Stimulated activated CD4-positive, alpha-beta T cell treated with anti-CD3 and anti-CD28 coated beads, Interleukin-2, amount 100 ng/mL, for 48 hours (primary cell): ENCODE results near the gene SPTLC3.

Experiments
- DNase-seq, 2 donors: peaks; one replicate each; pipeline ENCODE4 v3.0.0-alpha.2; 2020

Gene SPTLC3

DNA sequence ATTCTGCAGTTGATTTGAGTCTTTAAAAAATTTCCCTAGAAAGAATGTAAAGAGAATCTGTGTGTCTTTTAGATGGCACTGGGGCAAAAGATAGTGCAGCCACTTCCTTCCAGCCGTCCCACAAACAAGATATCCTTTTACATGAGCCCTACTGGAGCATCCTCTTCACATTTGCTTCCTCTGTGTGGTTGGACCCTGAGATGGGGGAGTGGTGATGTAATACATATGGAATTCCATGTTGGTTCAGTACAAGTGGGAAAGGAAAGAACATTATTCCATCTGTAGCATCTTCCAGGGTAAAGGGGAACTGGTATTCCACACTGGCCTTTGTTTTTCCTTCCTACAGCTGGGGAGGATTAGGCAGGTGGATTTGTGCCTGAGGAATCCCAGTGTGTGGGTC lies 133.4 kb downstream of the SPTLC3 start:
- DNase-seq = no peak

- DNase-seq = no peak
Observed at GRCh38 chr20:13147071-13147963, 138.5 kb downstream of the SPTLC3 start.

GRCh38 chr20:13147971-13148370 lies 139.2 kb downstream of the SPTLC3 start:
- DNase-seq = no peak

DNA sequence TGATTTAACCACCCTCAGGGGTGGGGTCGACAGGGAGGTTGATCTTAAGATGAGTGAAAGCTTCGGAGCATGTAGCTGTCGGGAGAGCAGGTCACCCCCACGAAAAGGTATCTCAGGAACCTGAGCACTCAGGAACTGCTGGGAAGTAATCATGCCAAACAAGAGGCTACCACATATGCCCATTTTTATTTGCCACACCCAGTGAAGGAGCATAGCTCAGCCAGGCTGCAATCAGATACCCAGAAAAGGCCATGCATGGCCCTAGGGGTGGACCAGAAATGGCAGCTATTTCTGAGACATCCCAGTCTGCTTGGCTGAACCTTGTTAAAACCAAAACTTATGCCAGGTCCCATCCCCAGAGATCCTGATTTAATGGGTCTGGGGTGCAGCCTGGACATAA lies 139.6 kb downstream of the SPTLC3 start:
- no peak for DNase-seq

DNA sequence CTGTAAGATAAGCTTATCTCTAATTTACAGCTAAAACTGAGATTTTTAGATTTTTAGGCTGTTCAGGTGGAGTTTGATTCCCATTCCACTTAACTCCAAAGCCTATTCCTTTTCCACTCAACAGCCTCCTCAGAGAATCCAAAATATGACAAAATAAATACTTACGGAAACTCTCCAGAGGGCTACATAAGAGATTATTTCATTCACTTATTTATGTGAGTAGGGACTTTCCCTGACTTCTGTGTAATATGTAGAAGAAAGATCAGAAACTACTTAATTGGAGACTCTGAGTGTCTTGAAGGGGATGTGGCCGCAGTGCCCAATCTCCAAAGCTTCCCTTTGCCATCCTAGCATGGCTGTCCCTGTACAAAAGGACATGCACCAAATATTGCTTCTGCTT lies 140.2 kb downstream of the SPTLC3 start:
- no peak for DNase-seq

DNA sequence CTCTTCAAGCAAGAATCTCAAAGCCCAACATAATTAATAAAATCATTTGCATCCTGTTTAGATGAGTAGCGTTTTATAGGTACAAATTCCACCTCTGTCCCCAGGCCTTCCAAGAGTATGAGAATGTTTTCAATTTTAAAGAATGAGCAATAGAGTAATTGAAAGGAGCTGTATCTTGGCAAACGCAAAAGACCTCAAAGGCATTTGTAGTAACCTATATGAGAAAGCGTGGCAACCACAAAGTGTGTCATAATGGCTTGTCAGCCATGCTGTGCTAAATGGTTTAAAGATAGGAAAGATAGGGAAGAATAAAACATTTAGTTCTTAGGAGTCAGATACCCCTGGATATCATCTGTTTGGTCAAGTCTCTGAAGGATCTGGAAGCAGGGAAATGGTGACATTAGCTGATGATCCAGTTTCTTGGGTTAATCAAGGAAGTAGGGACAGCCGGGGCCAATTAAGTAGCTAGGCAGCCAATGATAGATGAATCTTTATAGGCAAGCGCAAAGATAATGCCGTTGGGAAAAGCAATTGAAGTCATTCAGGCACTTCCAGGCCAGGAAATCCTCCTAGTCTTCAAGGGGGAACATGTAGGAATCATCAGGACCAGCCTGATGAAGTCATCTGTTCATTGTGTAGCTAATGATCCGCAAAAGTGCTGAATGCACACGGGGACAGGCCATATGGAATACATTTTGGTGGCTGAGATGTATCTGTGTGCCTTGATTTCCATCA lies 140.8 kb downstream of the SPTLC3 start:
- DNase-seq = no peak

DNA sequence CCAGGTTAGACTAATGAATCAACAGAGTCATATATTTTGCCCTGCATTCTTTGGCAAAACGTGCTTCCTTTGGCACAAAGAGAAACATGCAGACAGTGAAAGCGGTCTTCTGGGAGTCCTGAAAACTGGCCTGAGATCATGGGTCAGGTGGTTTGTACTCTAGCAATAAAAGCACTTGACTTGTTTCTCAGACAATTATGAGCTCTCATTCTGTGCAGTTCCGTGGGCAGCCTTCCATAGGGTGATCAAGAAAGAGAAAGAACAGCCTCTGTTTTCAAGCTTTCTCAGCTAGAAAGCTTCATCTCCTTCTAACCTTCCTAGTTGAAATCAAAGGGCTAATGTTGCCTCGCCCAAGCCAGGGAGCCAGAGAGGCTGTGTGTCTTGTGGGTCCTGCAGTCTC lies 149.6 kb downstream of the SPTLC3 start:
- no peak for DNase-seq

GRCh38 chr20:13159889-13160288 lies 151.1 kb downstream of the SPTLC3 start:
- no peak for DNase-seq

DNA sequence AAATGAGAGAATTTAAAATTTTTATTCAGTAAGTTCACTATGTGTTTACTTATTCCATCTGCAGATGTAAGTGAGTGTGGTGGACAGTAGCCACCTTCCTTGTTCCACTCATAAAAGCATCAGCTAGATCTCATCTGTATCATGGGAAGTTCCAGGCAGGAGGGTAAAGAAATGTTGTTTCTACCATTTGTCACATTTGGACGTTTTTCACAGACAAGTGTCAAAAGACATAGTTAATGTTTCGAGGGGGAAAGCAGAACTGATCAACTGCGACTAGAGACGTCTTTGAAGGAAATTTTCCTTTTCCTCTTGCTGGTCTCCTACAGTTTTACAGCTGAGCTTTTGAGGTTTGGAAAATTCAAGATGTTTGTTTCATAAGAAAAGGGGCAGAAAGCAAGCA lies 156.4 kb downstream of the SPTLC3 start:
- no peak for DNase-seq

GRCh38 chr20:13166011-13166410 lies 157.2 kb downstream of the SPTLC3 start:
- DNase-seq = no peak

DNA sequence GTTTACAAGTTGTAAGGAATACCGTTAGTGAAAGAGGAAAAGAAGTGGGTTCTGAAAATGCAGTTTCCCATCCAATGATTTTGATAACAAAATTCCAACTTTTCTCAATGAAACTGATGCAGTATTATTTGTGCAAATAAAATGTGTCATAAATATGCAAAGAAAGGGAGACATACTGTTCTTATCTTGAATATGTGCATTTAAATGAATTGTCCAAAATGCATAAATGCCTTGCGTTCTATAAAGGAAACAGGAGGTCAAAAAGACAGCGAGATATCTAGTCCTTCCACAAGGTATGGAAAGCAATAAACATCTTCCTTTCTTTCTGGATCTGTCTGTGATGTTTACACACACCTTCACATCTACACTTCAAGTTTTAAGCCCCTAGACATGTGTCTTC lies 157.7 kb downstream of the SPTLC3 start:
- DNase-seq = no peak

DNA sequence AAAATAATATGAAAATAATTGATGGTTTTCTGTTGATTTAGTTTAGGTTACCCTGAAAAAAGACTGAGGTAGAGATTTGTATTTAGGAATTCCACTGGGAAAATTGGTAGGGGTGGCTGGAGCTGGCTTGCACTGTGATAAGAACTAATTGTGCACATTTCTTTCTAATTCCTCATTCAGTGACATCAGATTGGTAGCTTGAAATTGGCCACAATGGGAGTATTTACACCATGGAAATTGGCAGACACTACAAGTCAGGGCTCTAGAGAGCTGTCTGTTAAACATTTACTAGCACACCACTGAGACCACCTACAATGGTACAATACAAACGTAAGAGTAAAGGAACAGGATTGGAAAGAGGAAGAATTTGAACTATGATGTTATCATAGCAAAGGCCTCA lies 160.3 kb downstream of the SPTLC3 start:
- DNase-seq = no peak

DNA sequence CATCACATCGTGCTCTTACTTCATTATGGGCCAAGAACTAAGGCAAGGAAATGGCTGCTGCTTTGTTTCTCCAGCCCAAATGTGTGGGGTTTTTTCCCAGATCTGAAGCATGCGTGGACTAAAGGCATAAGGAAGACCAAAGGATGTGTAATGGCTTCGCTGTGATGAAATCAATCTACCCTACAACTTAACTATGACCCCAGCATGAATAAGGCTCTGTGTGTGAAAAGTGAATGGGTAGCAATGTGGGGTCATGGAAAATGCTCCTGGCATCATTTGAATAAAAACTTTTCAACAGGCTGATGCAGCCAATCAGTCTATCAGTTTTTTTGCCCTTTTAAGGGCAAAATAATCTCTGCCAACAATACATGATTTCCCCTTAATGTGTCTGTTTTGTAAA lies 162.0 kb downstream of the SPTLC3 start:
- no peak for DNase-seq

DNA sequence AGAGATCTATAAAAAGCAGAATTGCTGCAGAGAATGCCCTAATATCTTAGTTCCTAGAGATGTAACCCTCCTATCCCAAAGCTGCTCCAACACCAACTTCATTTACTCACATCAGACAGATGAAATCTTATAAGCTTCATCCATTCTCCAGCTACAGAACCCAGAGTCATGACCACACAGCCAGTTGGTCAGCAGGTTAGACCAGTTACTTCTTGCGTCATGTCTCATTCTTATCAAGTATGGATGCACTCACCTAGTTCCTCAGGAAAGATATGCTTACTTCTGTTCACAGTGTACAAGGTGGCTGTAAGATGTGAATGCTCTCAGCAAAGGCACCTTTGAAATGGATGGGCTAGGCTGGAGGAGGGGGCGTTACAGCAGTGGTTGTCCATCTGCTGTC lies 164.4 kb downstream of the SPTLC3 start:
- no peak for DNase-seq

GRCh38 chr20:13174402-13174801 lies 165.6 kb downstream of the SPTLC3 start:
- DNase-seq = no peak

GRCh38 chr20:13180986-13181889 lies 172.5 kb downstream of the SPTLC3 start:
- DNase-seq = no peak

DNA sequence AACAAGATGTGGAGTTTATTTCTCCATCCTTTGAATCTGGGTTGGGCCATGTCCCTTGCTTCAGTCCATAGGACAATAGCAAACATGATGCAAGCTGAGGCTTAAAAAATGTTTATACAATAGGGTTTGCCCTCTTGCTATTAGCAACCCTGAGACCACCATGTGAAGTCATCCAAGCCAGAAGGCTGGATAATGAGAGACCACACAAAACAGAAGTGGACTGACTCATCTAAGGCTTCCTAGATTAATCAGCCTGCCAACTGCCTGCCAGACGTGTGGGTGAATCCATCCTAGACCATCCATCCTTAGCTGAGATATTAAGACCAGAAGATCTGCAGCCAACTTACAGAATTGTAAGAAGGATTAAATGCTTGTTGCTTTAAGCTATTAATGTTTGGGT lies 174.2 kb downstream of the SPTLC3 start:
- DNase-seq = no peak

- no peak for DNase-seq
Observed at GRCh38 chr20:13186043-13186774, 177.4 kb downstream of the SPTLC3 start.

DNA sequence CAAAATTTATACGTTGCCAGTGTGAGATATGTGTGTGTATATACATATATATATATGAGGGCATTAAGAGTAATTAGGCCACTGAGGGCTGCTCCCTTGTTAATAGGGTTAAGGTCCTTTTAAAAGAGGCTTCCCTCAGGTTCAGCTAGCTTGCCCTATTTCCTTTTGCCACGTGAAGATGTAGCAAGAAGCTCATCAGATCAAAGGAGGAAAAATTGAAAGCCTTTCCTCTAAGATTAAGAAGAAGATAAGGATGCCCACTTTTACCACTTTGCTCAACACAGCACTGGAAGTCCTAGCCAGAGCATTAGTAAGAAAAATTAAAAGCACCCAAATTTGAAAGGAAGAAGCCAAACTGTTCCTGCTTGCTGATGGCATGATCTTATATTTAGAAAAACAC lies 179.1 kb downstream of the SPTLC3 start:
- no peak for DNase-seq

GRCh38 chr20:13199279-13199678 lies 190.5 kb downstream of the SPTLC3 start:
- no peak for DNase-seq

DNA sequence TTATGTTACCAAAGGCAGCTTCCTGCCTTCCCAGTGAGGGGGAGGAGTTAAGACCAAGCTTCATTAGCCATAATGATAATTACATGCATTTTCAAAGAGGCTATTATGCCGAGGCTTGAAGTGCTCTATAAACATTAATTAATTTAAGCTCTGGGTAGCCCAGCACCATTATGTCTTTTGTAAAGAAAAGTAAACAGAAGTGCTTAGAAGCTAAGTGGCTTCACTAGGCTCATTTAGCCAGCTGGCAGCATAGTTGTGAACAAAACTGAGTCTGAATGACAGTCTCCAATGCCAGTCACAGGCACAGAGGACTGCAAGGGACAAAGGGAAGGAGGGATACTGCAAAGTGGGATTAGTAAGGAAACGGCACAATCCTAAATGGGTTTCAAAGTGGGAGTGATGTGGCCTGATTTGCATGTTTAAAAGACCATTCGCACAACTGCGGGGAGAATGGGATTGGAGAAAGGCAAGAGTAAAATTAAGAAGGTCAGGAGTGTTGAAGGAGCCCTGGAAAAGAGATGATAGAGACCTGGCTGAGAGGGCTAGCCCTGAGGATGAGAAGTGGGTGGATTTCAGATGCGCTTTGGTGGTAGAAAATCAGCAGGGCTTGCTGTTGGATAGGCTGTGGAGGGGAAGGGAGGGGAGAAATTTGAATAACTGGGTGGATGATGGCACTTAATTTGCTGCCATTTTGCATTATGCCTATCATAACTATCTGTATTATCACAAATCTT lies 192.2 kb downstream of the SPTLC3 start:
- DNase-seq = no peak

- no peak for DNase-seq
Observed at GRCh38 chr20:13202565-13202964, 193.8 kb downstream of the SPTLC3 start.
